Type B pancreatic cell (in vitro differentiated cells): ENCODE data around the gene GADD45G. TPM values are rescaled to one million over a fixed set of nuclear protein-coding genes. Genes with fewer than 3 reads are reported as not detected.

Source experiments
- DNase-seq: peaks from one replicate; pipeline ENCODE4 v3.0.0; 2021; ENCODE audit warnings: mixed read lengths; ENCODE audit not compliant: unreplicated experiment; ENCODE audit errors: extremely low spot score
- H3K27ac Mint-ChIP-seq: 2 replicates; pipeline ENCODE4 v1.8.0; 2021; ENCODE audit warnings: mild to moderate bottlenecking, mixed read lengths
- H3K27me3 Mint-ChIP-seq: 2 replicates; pipeline ENCODE4 v1.8.0; 2021; ENCODE audit warnings: mixed read lengths
- H3K36me3 Mint-ChIP-seq: 2 replicates; pipeline ENCODE4 v1.8.0; 2021; ENCODE audit warnings: mixed read lengths
- H3K4me1 Mint-ChIP-seq: one replicate; pipeline ENCODE4 v1.8.0; 2021; ENCODE audit warnings: mixed read lengths; ENCODE audit not compliant: unreplicated experiment
- H3K4me3 Mint-ChIP-seq: 2 replicates; pipeline ENCODE4 v1.8.0; 2021; ENCODE audit warnings: mild to moderate bottlenecking, mixed read lengths
- H3K9me3 Mint-ChIP-seq: 2 replicates; pipeline ENCODE4 v1.8.0; 2021; ENCODE audit warnings: mixed read lengths
- total RNA-seq: library from RNA; stranded (reverse); gene quantifications from 2 replicates; pipeline ENCODE4 v1.2.1, GENCODE V29; 2021; ENCODE audit warnings: low replicate concordance
- TF ChIP-seq, protein P1 (sequence below): fragments of 200-600 bp; sonication (generic); conservative IDR thresholded peaks from 2 replicates; pipeline ENCODE4 v1.5.0; 2021; ENCODE audit warnings: antibody characterized with exemption, mild to moderate bottlenecking

GADD45G gene
- total RNA-seq, 1 donor from 2014 or later, result 12.2 TPM

- Mint-ChIP-seq H3K4me1 (peaks cover 20% of the 10 kb centered on the region), H3K9me3 (no peaks in the 10 kb centered on the region), H3K27me3 (peaks cover 18% of the 10 kb centered on the region), H3K4me3 (peak overlapping the region; percentile 94), H3K27ac (peak overlapping the region; percentile 81), H3K36me3 (no peaks in the 10 kb centered on the region)
- TF ChIP-seq, protein P1, sequence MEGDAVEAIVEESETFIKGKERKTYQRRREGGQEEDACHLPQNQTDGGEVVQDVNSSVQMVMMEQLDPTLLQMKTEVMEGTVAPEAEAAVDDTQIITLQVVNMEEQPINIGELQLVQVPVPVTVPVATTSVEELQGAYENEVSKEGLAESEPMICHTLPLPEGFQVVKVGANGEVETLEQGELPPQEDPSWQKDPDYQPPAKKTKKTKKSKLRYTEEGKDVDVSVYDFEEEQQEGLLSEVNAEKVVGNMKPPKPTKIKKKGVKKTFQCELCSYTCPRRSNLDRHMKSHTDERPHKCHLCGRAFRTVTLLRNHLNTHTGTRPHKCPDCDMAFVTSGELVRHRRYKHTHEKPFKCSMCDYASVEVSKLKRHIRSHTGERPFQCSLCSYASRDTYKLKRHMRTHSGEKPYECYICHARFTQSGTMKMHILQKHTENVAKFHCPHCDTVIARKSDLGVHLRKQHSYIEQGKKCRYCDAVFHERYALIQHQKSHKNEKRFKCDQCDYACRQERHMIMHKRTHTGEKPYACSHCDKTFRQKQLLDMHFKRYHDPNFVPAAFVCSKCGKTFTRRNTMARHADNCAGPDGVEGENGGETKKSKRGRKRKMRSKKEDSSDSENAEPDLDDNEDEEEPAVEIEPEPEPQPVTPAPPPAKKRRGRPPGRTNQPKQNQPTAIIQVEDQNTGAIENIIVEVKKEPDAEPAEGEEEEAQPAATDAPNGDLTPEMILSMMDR, result peak; percentile 65
- peak; percentile 77 for DNase-seq
These were observed 796 bp upstream of the GADD45G start for GRCh38 chr9:89603767-89604665.

DNA sequence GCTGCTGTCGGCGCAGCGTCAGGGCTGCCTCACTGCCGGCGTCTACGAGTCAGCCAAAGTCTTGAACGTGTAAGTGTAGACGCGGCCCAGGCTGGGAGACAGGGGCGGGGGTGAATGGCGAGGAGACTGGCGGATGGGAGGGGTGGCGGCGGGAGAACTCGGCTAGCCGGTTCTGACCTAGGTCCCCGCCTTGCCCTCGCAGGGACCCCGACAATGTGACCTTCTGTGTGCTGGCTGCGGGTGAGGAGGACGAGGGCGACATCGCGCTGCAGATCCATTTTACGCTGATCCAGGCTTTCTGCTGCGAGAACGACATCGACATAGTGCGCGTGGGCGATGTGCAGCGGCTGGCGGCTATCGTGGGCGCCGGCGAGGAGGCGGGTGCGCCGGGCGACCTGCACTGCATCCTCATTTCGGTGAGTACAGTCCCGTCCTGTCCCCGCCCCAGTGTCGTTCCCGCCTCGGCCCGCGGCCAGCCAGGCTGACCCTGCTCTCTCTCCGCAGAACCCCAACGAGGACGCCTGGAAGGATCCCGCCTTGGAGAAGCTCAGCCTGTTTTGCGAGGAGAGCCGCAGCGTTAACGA lies 745 bp downstream of the GADD45G start:
- no peak for DNase-seq
- TF ChIP-seq, protein P1, result no peak
- H3K4me1 Mint-ChIP-seq, result peaks cover 20% of the 10 kb centered on the region
- H3K27ac Mint-ChIP-seq, result peak overlapping the region; percentile 67
- H3K27me3 Mint-ChIP-seq, result peaks cover 12% of the 10 kb centered on the region
- peak overlapping the region; percentile 94 for H3K4me3 Mint-ChIP-seq
- no peaks in the 10 kb centered on the region for H3K9me3 Mint-ChIP-seq
- no peaks in the 10 kb centered on the region for H3K36me3 Mint-ChIP-seq

- Mint-ChIP-seq H3K4me3 (peak overlapping the region; percentile 94), H3K9me3 (no peaks in the 10 kb centered on the region), H3K27ac (peak overlapping the region; percentile 92)
These were observed 1.3 kb downstream of the GADD45G start for GRCh38 chr9:89606049-89606623.

DNA sequence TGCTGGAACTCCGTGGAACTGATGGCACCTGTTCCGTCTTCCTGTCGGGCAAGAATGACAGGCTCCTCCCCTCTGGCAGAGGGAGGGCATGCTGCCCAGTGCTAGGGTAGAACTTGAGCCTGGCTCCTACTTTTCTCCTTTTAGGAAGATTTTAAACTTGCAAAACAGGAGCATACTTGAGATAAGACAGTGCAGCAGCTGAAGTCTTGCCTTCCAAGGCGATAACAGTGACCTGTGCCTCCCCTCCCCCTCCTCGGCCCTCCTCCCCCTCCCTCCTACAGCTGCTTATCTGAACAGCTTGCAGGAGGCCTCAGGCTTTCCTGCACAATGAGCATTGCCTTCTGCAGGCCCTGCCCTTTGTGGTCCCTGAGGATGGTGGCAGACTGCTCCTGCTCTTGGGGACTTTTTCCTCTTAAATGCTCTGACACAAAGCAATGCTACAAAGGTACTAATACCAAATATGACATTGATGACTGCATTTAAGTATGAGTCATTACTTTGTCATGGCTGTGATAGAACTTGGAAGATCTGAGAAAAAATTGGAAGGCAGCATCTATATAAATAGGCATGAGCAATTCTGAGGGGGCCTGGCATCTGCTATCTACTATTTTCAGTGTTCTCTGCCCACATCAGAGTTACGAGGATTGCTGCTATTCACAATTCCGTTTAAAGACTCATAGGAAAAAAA lies 2.0 kb downstream of the GADD45G start:
- DNase-seq, result no peak
- Mint-ChIP-seq H3K27me3 (peaks cover 13% of the 10 kb centered on the region), H3K36me3 (no peaks in the 10 kb centered on the region), H3K4me1 (peaks cover 20% of the 10 kb centered on the region), H3K27ac (peak overlapping the region; percentile 92), H3K9me3 (no peaks in the 10 kb centered on the region), H3K4me3 (peak overlapping the region; percentile 94)
- TF ChIP-seq, protein P1, result no peak

More at GRCh38 chr9:89606049-89606623, 1.3 kb downstream of the GADD45G start:
- no peaks in the 10 kb centered on the region for H3K36me3 Mint-ChIP-seq
- no peak for DNase-seq
- TF ChIP-seq, protein P1, result no peak
- H3K27me3 Mint-ChIP-seq, result peaks cover 9% of the 10 kb centered on the region
- H3K4me1 Mint-ChIP-seq, result peaks cover 20% of the 10 kb centered on the region

DNA sequence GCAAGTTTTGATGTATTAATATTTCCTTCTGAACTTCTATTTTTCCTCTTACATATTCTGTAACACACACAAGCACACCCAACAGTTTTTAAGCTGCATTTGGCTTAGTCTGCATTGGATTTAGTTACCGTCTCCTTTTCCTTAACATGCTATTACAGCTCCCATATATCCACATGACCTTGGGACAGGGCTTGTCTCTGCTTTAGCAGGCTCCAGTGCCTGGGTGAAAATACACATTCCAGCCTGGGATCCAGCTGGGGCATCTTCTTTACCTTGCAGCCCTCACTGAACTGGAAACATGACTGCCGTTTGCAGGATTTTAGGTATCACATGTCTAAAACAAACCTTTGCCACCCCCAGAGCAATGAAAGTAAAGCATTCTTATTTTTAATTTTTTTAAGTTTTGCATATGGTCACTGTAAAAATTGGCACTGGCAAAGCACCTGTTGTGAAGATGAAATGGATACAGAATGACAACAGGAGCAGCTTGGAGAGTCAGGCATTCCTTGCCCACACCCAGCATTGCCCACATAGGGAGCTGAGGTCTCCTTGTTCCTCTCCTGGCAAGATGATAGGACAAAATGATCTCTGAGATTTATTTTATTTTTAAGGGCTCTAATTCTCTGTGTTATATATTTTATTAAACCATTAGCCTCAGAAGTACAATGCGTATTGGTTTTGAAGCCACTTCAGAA lies 4.0 kb downstream of the GADD45G start:
- TF ChIP-seq, protein P1, result no peak
- Mint-ChIP-seq H3K4me1 (peaks cover 14% of the 10 kb centered on the region), H3K9me3 (peaks cover 4% of the 10 kb centered on the region), H3K36me3 (no peaks in the 10 kb centered on the region), H3K4me3 (peak overlapping the region; percentile 29), H3K27ac (no peak overlapping the region), H3K27me3 (peaks cover 16% of the 10 kb centered on the region)
- DNase-seq, result no peak
